ENCODE results near the gene PTGS1.

Gene PTGS1

DNA sequence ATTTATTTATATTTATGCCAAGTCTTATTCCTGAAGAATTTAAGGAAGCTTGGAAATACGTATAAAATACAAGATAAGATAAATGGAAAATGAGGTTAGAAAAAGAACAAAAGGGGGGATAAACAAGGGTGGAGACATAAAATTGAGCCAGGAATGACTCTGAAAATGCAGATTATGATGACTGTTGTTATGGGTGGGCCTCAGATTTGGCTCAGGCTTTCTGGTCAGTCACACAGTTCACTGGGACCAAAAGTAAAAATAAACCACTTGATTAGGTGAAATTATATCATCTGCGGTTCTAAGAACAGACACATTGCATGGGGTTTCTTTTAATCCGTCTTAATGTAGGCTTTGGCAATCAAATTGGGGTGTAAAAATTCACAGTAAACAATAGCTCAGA is 55.9 kb downstream of the PTGS1 start:
- Histone ChIP-seq H3K9me2 (replicated peaks; ENCODE audit: insufficient read depth, low read length) (no peaks in the 10 kb centered on the region), H3K4me1 (ENCODE audit: low read length) (no peaks in the 10 kb centered on the region), H3K36me3 (replicated peaks; ENCODE audit: insufficient read depth, low read length) (no peaks in the 10 kb centered on the region), H4K20me1 (ENCODE audit: insufficient read depth, low read length) (no peaks in the 10 kb centered on the region), H3K9me3 (replicated peaks; ENCODE audit: insufficient read depth, low read length) (no peaks in the 10 kb centered on the region), H2AFZ (ENCODE audit: low read length) (no peak overlapping the region), H3F3A (ENCODE audit: insufficient read depth, low read length) (no peaks in the 10 kb centered on the region), H3K9ac (ENCODE audit: low read length) (no peak overlapping the region), H3K27ac (ENCODE audit: low read length) (no peak overlapping the region), H3K79me2 (ENCODE audit: low read length) (no peaks in the 10 kb centered on the region), H3K27me3 (replicated peaks; ENCODE audit: insufficient read depth, low read length) (no peaks in the 10 kb centered on the region), H3K4me2 (ENCODE audit: low read depth, low read length) (no peak overlapping the region), H3K4me3 (ENCODE audit: low read length) (no peak overlapping the region)
- no peak for TF ChIP-seq EZH2 (optimal IDR thresholded peaks at IDR 0.05; ENCODE audit: low read depth, low read length)
- TF ChIP-seq, protein P1, sequence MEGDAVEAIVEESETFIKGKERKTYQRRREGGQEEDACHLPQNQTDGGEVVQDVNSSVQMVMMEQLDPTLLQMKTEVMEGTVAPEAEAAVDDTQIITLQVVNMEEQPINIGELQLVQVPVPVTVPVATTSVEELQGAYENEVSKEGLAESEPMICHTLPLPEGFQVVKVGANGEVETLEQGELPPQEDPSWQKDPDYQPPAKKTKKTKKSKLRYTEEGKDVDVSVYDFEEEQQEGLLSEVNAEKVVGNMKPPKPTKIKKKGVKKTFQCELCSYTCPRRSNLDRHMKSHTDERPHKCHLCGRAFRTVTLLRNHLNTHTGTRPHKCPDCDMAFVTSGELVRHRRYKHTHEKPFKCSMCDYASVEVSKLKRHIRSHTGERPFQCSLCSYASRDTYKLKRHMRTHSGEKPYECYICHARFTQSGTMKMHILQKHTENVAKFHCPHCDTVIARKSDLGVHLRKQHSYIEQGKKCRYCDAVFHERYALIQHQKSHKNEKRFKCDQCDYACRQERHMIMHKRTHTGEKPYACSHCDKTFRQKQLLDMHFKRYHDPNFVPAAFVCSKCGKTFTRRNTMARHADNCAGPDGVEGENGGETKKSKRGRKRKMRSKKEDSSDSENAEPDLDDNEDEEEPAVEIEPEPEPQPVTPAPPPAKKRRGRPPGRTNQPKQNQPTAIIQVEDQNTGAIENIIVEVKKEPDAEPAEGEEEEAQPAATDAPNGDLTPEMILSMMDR (IDR thresholded peaks at IDR 0.05; ENCODE audit: low read length), result no peak
- TF ChIP-seq EZH2phosphoT487 (IDR thresholded peaks at IDR 0.05; ENCODE audit: low read length), result no peak
- DNase-seq, result no peak

- H3F3A ChIP-seq (ENCODE audit: insufficient read depth, low read length), result no peaks in the 10 kb centered on the region
- no peak overlapping the region for H3K27ac ChIP-seq (ENCODE audit: low read length)
Measured at GRCh38 chr9:122442568-122442967, 71.7 kb downstream of the PTGS1 start.

GRCh38 chr9:122444041-122444733 is 73.4 kb downstream of the PTGS1 start:
- Histone ChIP-seq H3K4me3 (ENCODE audit: low read length) (no peak overlapping the region), H4K20me1 (ENCODE audit: insufficient read depth, low read length) (no peaks in the 10 kb centered on the region), H3K27me3 (replicated peaks; ENCODE audit: insufficient read depth, low read length) (no peaks in the 10 kb centered on the region), H3K9me2 (replicated peaks; ENCODE audit: insufficient read depth, low read length) (no peaks in the 10 kb centered on the region), H3K36me3 (replicated peaks; ENCODE audit: insufficient read depth, low read length) (no peaks in the 10 kb centered on the region), H3K27ac (ENCODE audit: low read length) (no peak overlapping the region), H3K79me2 (ENCODE audit: low read length) (no peaks in the 10 kb centered on the region), H3K4me2 (ENCODE audit: low read depth, low read length) (no peak overlapping the region), H2AFZ (ENCODE audit: low read length) (no peak overlapping the region), H3F3A (ENCODE audit: insufficient read depth, low read length) (no peaks in the 10 kb centered on the region), H3K4me1 (ENCODE audit: low read length) (no peaks in the 10 kb centered on the region), H3K9ac (ENCODE audit: low read length) (no peak overlapping the region), H3K9me3 (replicated peaks; ENCODE audit: insufficient read depth, low read length) (no peaks in the 10 kb centered on the region)
- TF ChIP-seq EZH2 (optimal IDR thresholded peaks at IDR 0.05; ENCODE audit: low read depth, low read length) (no peak), EZH2phosphoT487 (IDR thresholded peaks at IDR 0.05; ENCODE audit: low read length) (no peak)
- TF ChIP-seq, protein P1 (IDR thresholded peaks at IDR 0.05; ENCODE audit: low read length), result no peak
- DNase-seq, result no peak

More at GRCh38 chr9:122442568-122442967, 71.7 kb downstream of the PTGS1 start:
- Histone ChIP-seq H4K20me1 (ENCODE audit: insufficient read depth, low read length) (no peaks in the 10 kb centered on the region), H2AFZ (ENCODE audit: low read length) (no peak overlapping the region), H3K79me2 (ENCODE audit: low read length) (no peaks in the 10 kb centered on the region), H3K4me1 (ENCODE audit: low read length) (no peaks in the 10 kb centered on the region), H3K9me3 (replicated peaks; ENCODE audit: insufficient read depth, low read length) (no peaks in the 10 kb centered on the region), H3K27me3 (replicated peaks; ENCODE audit: insufficient read depth, low read length) (no peaks in the 10 kb centered on the region), H3K4me3 (ENCODE audit: low read length) (no peak overlapping the region), H3K36me3 (replicated peaks; ENCODE audit: insufficient read depth, low read length) (no peaks in the 10 kb centered on the region), H3K4me2 (ENCODE audit: low read depth, low read length) (no peak overlapping the region), H3K9ac (ENCODE audit: low read length) (no peak overlapping the region), H3K9me2 (replicated peaks; ENCODE audit: insufficient read depth, low read length) (no peaks in the 10 kb centered on the region)
- TF ChIP-seq EZH2 (optimal IDR thresholded peaks at IDR 0.05; ENCODE audit: low read depth, low read length), result no peak
- TF ChIP-seq EZH2phosphoT487 (IDR thresholded peaks at IDR 0.05; ENCODE audit: low read length), result no peak
- TF ChIP-seq, protein P1 (IDR thresholded peaks at IDR 0.05; ENCODE audit: low read length), result no peak
- DNase-seq, result no peak

Data from MM.1S (cell line).